ENCODE measurements around the gene DTX2.
"Not testable (repeated sequence)": the region's sequence is repeated elsewhere in the genome, so short reads cannot be mapped to it uniquely, and the experiment has no call there.

Gene DTX2

DNA sequence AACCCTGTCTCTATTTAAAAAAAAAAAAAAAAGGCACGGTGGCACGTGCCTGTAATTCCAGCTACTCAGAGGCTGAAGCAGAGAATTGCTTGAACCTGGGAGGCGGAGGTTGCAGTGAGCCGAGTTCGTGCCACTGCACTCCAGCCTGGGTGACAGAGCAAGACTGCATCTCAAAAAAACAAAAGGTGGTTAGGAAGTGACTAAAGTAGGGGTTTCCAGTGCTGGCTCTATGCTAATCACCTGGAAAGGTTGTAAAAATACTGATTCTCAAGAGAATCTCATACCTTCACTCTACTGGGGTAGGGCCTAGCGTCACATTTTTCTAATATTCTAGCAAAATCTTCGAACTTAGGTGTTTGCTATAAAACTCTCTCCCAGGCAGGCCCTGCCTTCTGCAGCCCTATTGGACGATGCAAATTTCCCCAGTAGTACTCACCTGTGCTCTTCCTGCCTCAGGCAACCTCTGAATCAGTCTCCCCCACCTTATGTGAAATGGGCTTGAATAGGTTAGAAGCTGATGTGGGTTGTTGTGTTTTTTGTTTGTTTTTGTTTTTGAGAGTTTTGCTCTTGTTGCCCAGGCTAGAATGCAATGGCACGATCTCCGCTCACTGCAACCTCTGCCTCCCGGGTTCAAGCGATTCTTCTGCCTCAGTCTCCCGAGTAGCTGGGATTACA, 33.2 kb upstream of the DTX2 start:
- Histone ChIP-seq H3K4me1 (ENCODE audit: insufficient read depth, low read length) (peaks cover 8% of the 10 kb centered on the region), H3K27me3 (ENCODE audit: insufficient read depth, low read length) (no peaks in the 10 kb centered on the region), H3K36me3 (ENCODE audit: insufficient read depth, low read length) (no peaks in the 10 kb centered on the region), H3K9ac (ENCODE audit: low read depth, low read length) (no peak overlapping the region), H3K4me3 (ENCODE audit: low read length) (no peak overlapping the region), H3K9me3 (ENCODE audit: insufficient read depth, low read depth, low read length) (no peaks in the 10 kb centered on the region), H3K27ac (ENCODE audit: low read depth, low read length) (no peak overlapping the region)
- WGBS: 88% methylated on average over 13 of the region's 13 CpGs

DNA sequence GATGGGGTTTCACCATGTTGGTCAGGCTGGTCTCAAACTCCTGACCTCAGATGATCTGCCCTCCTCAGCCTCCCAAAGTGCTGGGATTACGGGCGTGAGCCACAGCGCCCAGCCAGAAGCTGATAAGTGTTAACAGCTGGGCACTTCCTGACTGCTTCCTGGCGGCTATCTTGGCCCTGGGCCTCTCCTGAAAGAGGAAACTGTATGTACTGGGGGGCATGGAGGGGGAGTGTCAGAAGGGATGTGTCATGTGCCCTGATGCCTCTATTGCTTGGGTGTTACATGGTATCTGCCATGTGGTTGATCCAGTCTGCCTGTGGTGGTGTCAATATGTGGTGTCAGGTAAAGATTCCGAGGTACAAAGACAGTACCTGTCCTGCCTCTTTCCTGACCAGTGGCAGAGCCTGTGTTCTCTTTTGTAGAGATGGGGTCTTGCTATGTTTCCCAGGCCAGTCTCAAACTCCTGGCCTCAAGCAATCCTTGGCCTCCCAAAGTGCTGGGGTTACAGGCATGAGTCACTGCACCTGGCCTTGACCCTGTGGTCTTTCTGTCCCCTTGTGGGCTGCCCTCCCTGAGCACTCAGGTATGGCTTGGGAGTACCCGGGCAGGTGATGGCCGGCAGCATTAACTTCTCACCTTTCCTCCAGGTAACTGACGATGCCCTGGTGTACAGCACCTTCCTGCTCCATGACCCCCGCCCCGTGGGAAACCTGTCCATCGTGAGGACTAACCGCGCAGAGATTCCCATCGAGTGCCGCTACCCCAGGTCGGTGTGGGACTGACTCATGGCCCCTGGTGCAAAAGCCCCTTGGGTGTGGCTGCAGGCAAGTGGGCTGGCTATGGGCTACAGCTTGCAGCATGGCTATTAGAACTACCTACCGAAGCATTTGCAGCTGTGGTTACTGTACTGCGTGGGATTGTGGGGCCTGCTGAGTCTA, 32.4 kb upstream of the DTX2 start:
- H3K27ac ChIP-seq (ENCODE audit: low read depth, low read length): no peak overlapping the region
- H3K27me3 ChIP-seq (ENCODE audit: insufficient read depth, low read length): no peaks in the 10 kb centered on the region
- no peak overlapping the region for H3K4me3 ChIP-seq (ENCODE audit: low read length)
- no peak overlapping the region for H3K9ac ChIP-seq (ENCODE audit: low read depth, low read length)
- H3K36me3 ChIP-seq (ENCODE audit: insufficient read depth, low read length): no peaks in the 10 kb centered on the region
- 91% methylated on average over 18 of the region's 18 CpGs for WGBS
- no peaks in the 10 kb centered on the region for H3K4me1 ChIP-seq (ENCODE audit: insufficient read depth, low read length)
- no peaks in the 10 kb centered on the region for H3K9me3 ChIP-seq (ENCODE audit: insufficient read depth, low read depth, low read length)

DNA sequence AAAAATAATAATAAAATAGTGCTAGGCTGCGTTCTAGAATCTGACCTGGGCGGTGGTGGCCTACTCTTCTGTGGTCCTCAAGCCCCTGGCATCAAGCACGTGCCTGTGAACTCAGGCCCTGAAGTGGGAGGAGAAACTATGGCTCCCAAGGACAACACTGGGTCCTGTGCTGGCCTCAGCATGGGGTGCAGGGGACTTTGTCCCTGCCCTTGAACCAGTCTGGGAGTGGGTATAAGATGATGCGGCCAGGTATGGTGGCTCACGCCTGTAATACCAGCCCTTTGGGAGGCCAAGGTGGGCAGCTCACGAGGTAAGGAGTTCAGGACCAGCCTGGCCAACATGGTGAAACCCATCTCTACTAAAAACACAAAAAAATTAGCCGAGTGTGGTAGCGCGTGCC, 31.3 kb upstream of the DTX2 start:
- 95% methylated on average over 9 of the region's 9 CpGs for WGBS
- no peaks in the 10 kb centered on the region for H3K4me1 ChIP-seq (ENCODE audit: insufficient read depth, low read length)
- no peak overlapping the region for H3K9ac ChIP-seq (ENCODE audit: low read depth, low read length)
- H3K4me3 ChIP-seq (ENCODE audit: low read length): no peak overlapping the region
- no peaks in the 10 kb centered on the region for H3K36me3 ChIP-seq (ENCODE audit: insufficient read depth, low read length)
- H3K27me3 ChIP-seq (ENCODE audit: insufficient read depth, low read length): no peaks in the 10 kb centered on the region
- no peaks in the 10 kb centered on the region for H3K9me3 ChIP-seq (ENCODE audit: insufficient read depth, low read depth, low read length)
- H3K27ac ChIP-seq (ENCODE audit: low read depth, low read length): no peak overlapping the region

DNA sequence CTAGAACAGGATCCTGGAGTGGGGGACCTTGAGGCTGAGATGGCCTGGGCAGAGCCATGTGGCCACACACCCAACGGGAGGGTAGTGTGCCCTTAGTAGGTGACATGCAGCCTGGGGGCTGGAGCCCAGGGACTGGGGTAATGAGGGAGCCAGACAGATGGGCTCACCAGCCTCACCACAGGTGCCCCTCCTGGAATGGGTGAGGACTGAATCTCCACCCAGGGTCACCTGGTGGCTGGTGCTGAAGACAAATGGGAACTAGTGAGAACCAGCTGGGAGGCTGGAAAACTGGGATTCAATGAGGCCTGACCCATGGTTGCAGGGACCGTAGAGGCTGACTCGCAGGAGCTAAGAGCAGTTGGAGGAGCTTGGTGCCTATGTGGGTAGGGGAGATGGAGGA, 30.7 kb upstream of the DTX2 start:
- H3K4me3 ChIP-seq (ENCODE audit: low read length): no peak overlapping the region
- H3K9ac ChIP-seq (ENCODE audit: low read depth, low read length): no peak overlapping the region
- no peaks in the 10 kb centered on the region for H3K36me3 ChIP-seq (ENCODE audit: insufficient read depth, low read length)
- 96% methylated on average over 3 of the region's 3 CpGs for WGBS
- H3K27me3 ChIP-seq (ENCODE audit: insufficient read depth, low read length): no peaks in the 10 kb centered on the region
- no peaks in the 10 kb centered on the region for H3K4me1 ChIP-seq (ENCODE audit: insufficient read depth, low read length)
- no peak overlapping the region for H3K27ac ChIP-seq (ENCODE audit: low read depth, low read length)
- H3K9me3 ChIP-seq (ENCODE audit: insufficient read depth, low read depth, low read length): no peaks in the 10 kb centered on the region

DNA sequence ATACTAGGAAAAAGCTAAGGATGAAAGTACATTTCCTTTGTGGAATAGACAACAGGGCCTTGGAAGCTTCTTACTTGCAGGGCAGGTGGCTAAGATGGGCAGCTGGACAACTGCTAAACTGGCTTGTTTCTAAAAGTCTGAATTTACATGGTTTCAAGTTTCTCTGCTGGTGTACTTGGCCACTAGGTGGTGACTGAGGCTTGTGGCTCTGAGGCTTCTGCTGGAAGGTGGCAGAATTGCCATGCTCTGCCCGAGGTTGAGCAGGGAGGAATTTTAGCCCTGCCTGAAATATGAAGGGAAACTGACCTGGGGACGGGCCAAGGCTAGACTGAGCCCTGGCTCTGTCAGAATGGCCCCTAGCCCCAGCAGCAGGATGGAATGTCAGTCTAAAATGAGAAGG, 23.6 kb upstream of the DTX2 start:
- H3K27ac ChIP-seq (ENCODE audit: low read depth, low read length); H3K36me3 ChIP-seq (ENCODE audit: insufficient read depth, low read length); H3K27me3 ChIP-seq (ENCODE audit: insufficient read depth, low read length); H3K4me3 ChIP-seq (ENCODE audit: low read length); H3K4me1 ChIP-seq (ENCODE audit: insufficient read depth, low read length); H3K9ac ChIP-seq (ENCODE audit: low read depth, low read length); H3K9me3 ChIP-seq (ENCODE audit: insufficient read depth, low read depth, low read length): not testable (repeated sequence)
- WGBS: no CpG with 5 or more reads among the region's 2 CpGs

DNA sequence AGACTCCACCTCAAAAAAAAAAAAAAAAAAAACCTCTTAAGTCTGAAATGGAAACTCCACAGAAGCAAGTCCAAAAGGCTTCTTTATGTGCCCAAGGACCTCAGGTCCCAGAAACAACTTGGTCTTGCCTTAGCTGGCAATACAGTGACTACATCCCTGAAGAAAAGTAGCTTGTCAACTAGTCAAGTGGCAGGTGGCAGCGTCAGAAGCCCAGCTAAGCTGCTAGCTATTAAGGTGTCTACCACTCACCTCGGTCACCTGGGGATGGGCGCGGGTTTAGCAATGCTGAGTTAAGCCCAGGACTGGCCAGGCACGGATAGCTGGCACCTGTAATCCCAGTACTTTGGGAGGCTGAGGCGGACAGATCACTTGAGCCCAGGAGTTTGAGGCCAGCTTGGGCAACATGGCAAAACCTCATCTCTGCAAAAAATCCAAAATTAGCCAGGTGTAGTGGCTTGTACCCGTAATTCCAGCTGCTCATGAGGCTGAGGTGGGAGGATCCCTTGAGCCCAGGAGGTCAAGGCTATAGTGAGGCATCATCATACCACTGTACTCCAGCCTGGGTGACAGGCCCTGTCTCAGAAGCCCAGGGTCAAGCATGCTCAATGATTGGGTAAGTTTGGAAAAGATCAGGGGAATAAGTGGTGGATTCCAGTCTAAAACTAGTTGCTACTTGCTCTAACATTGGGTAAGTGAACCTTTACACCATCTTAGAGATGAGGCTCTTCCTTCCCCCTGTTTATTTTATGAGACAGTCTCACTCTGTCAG, 22.2 kb upstream of the DTX2 start:
- H3K36me3 ChIP-seq (ENCODE audit: insufficient read depth, low read length); H3K4me3 ChIP-seq (ENCODE audit: low read length); H3K9me3 ChIP-seq (ENCODE audit: insufficient read depth, low read depth, low read length); H3K4me1 ChIP-seq (ENCODE audit: insufficient read depth, low read length); H3K9ac ChIP-seq (ENCODE audit: low read depth, low read length); H3K27me3 ChIP-seq (ENCODE audit: insufficient read depth, low read length); H3K27ac ChIP-seq (ENCODE audit: low read depth, low read length): not testable (repeated sequence)
- 67% methylated on average over 1 of the region's 7 CpGs for WGBS

DNA sequence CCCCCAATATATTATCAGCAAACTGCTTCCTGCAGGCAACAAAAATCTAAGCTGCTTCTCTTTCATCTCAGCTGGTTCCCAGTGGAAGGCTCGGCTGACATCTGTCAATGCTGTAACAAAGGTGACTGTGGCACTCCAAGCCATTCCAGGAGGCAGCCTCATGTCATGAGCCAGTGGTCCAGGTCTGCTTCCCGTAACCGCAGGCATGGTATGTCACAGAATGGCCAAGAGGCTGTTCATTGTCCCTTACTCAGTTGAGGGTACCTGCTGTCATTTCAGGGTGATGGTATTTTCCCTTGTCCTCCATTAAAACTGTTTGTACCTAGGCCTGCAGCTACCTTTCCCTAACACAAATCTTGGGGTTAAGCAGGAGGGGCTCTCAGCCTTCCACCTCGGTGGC, 21.1 kb upstream of the DTX2 start:
- 91% methylated on average over 4 of the region's 4 CpGs for WGBS
- H3K27ac ChIP-seq (ENCODE audit: low read depth, low read length); H3K4me3 ChIP-seq (ENCODE audit: low read length); H3K27me3 ChIP-seq (ENCODE audit: insufficient read depth, low read length); H3K9ac ChIP-seq (ENCODE audit: low read depth, low read length); H3K4me1 ChIP-seq (ENCODE audit: insufficient read depth, low read length); H3K9me3 ChIP-seq (ENCODE audit: insufficient read depth, low read depth, low read length); H3K36me3 ChIP-seq (ENCODE audit: insufficient read depth, low read length): not testable (repeated sequence)

DNA sequence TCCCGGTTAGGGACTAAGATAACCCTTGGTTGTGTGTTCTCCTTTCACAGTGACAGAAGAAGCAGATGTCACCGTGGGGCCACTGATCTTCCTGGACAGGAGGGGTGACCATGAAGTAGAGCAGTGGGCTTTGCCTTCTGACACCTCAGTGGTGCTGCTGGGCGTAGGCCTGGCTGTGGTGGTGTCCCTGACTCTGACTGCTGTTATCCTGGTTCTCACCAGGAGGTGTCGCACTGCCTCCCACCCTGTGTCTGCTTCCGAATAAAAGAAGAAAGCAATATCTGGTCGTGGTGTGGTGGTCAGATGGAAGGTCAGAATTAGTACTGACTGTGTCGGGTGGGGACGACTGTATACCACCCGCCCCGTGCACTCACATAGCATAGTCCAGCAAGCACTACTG, 19.7 kb upstream of the DTX2 start:
- H3K4me1 ChIP-seq (ENCODE audit: insufficient read depth, low read length); H3K9ac ChIP-seq (ENCODE audit: low read depth, low read length); H3K27me3 ChIP-seq (ENCODE audit: insufficient read depth, low read length); H3K4me3 ChIP-seq (ENCODE audit: low read length); H3K36me3 ChIP-seq (ENCODE audit: insufficient read depth, low read length); H3K9me3 ChIP-seq (ENCODE audit: insufficient read depth, low read depth, low read length); H3K27ac ChIP-seq (ENCODE audit: low read depth, low read length): not testable (repeated sequence)
- WGBS: no CpG with 5 or more reads among the region's 10 CpGs

DNA sequence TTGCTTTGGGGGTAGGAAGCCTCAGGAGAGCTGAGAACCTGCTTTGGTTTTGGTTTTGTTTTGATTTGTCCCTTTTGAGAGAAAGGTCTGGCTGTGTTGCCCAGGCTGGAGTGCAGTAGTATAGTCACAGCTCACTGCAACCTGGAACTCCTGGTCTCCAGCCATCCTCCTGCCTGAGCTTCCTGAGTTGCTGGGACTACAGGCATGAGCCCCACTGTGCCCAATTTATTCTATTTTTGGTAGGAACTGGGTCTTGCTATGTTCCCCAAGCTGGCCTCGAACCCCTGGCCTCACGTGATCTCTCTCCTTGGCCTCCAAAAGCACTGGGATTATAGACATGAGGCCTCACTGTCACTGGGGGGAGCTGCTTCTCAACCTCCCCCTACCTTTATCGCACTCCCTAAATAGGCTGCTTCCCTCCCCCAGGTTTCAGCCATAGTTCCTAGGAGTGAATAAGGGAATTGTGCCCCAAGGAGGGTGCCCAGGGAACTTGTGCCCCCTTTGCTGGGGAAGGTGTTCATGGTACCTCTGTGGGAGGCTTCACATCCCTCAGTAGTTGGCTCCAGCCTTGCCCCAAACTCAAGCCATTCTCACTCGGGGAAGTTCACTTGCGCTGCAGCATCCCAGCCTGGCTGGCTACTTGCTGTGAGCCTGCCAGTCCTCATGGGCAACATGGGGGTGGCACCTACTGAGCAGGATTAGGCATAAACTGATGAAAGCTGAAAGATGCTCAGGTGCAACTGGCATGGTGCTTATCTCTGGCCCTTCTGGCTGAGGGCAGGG, 18.7 kb upstream of the DTX2 start:
- H3K4me3 ChIP-seq (ENCODE audit: low read length); H3K27me3 ChIP-seq (ENCODE audit: insufficient read depth, low read length); H3K4me1 ChIP-seq (ENCODE audit: insufficient read depth, low read length); H3K27ac ChIP-seq (ENCODE audit: low read depth, low read length); H3K36me3 ChIP-seq (ENCODE audit: insufficient read depth, low read length); H3K9me3 ChIP-seq (ENCODE audit: insufficient read depth, low read depth, low read length); H3K9ac ChIP-seq (ENCODE audit: low read depth, low read length): not testable (repeated sequence)
- 89% methylated on average over 3 of the region's 5 CpGs for WGBS

DNA sequence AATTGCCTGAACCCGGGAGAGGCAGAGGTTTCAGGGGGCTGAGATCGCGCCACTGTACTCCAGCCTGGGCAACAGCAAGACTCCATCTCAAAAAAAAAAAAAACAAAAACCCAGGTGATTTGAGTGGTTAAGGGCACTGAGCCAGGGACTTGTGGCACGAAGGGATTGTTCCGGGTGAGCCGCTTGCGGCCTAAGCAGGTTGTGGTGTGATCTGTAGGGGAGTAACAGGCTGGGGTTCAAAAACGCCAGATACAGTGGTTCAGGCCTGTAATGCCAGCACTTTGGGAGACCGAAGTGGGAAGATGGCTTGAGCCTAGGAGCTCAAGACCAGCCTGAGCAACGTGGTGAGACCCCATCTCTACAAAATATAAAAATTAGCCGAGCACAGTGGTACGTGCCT, 17.7 kb upstream of the DTX2 start:
- not testable (repeated sequence) for H3K9me3 ChIP-seq (ENCODE audit: insufficient read depth, low read depth, low read length); H3K4me3 ChIP-seq (ENCODE audit: low read length); H3K4me1 ChIP-seq (ENCODE audit: insufficient read depth, low read length); H3K27me3 ChIP-seq (ENCODE audit: insufficient read depth, low read length); H3K9ac ChIP-seq (ENCODE audit: low read depth, low read length); H3K36me3 ChIP-seq (ENCODE audit: insufficient read depth, low read length); H3K27ac ChIP-seq (ENCODE audit: low read depth, low read length)
- 88% methylated on average over 9 of the region's 12 CpGs for WGBS

DNA sequence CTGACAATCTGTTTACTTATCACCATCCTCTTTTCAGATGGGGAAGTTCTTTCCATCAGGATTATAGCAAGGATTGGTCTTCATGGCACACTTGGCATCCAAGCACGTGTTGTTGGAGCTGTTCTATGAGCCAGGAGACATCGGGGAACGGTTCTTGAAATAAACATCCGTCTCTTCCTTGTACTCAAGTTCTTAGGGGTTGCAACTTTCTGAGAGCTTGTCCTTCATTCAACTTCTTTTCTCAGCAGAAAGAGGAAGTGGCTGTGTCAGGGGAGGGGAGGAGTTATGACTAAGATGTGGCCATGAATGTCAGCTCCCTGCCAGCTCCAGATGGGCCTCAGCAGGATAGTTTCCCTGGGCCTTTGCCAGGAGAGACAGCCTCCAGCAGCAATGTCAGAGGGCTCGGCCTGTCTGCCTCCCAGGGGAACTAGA, 15.9 kb upstream of the DTX2 start:
- not testable (repeated sequence) for H3K9me3 ChIP-seq (ENCODE audit: insufficient read depth, low read depth, low read length); H3K36me3 ChIP-seq (ENCODE audit: insufficient read depth, low read length); H3K9ac ChIP-seq (ENCODE audit: low read depth, low read length); H3K27ac ChIP-seq (ENCODE audit: low read depth, low read length); H3K4me3 ChIP-seq (ENCODE audit: low read length); H3K4me1 ChIP-seq (ENCODE audit: insufficient read depth, low read length); H3K27me3 ChIP-seq (ENCODE audit: insufficient read depth, low read length)
- 78% methylated on average over 4 of the region's 5 CpGs for WGBS
